Measurements from ENCODE around the gene LMO7. TPM values are rescaled to one million over a fixed set of nuclear protein-coding genes. Genes with fewer than 3 reads are reported as not detected.

Gene LMO7
- total and polyA plus RNA-seq, 2 of the 8 experiments (the other 6 are each of a cell fraction or from before 2014, with no cell fraction given), result 8.1 to 28.3 TPM

DNA sequence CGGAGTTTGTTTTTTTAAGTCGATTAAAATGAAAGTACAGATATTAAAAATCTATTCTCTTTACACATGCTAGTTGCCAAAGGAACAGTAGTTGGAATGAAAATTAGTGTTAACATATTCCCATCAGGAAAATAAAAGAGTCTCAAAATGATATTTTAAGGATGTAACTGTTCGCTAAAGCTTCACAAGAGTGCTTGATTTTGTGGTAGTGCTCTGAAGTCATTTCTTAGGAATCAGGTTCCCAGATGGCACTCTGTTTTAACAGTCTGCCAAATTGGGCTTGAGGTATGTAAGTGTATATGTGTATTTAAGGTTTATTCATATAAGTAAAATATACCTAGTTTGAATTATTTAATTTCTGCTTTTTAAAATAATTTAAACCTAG lies 128.8 kb downstream of the LMO7 start:
- no peak for DNase-seq (ENCODE audit: low read depth in 1 of 2, low spot score in 2 of 2)
- Histone ChIP-seq H3K23me2 (ENCODE audit: low read depth, low read length) (no peaks in the 10 kb centered on the region), H4K91ac (replicated peaks; ENCODE audit: insufficient read length, low read length) (no peak overlapping the region), H3K56ac (replicated peaks; ENCODE audit: insufficient read length, low read depth, low read length) (no peak overlapping the region), H2BK20ac (ENCODE audit: low read length) (no peak overlapping the region), H3K27ac (ENCODE audit: low read depth, low read length) (no peak overlapping the region), H4K20me1 (replicated peaks in 1 of 2; ENCODE audit: control insufficient read depth in 1 of 2, insufficient read depth in 2 of 2, low read length in 2 of 2) (no peaks in the 10 kb centered on the region), H3K9me3 (ENCODE audit: insufficient read depth in 2 of 2, low read depth in 1 of 2, low read length in 1 of 2) (no peaks in the 10 kb centered on the region), H3K4me2 (ENCODE audit: insufficient read depth in 1 of 2, low read depth in 2 of 2, low read length in 2 of 2) (no peak overlapping the region), H3K9ac (replicated peaks in 1 of 4; ENCODE audit: extremely low read depth in 1 of 4, low read depth in 3 of 4, low read length in 3 of 4) (no peak overlapping the region), H3K14ac (ENCODE audit: insufficient read length) (no peak overlapping the region), H3K36me3 (ENCODE audit: control insufficient read depth in 2 of 4, insufficient read depth in 4 of 4, low read length in 3 of 4) (no peaks in the 10 kb centered on the region), H3K4ac (replicated peaks; ENCODE audit: insufficient read length, low read depth, low read length) (no peak overlapping the region), H3K4me1 (replicated peaks in 1 of 4; ENCODE audit: control insufficient read depth in 3 of 4, insufficient read depth in 4 of 4, low read length in 3 of 4) (no peaks in the 10 kb centered on the region), H2AFZ (ENCODE audit: low read length) (no peak overlapping the region), H3K27me3 (replicated peaks in 1 of 4; ENCODE audit: control insufficient read depth in 3 of 4, extremely low read depth in 1 of 4, insufficient read depth in 3 of 4, low read length in 3 of 4) (no peaks in the 10 kb centered on the region), H3K4me3 (ENCODE audit: extremely low read depth in 1 of 4, insufficient read depth in 2 of 4, low read depth in 3 of 4, low read length in 4 of 4) (no peak overlapping the region), H2BK15ac (ENCODE audit: low read length) (no peak overlapping the region), H2AK5ac (ENCODE audit: low read depth, low read length) (no peak overlapping the region), H2BK12ac (ENCODE audit: low read depth, low read length) (no peak overlapping the region), H4K8ac (ENCODE audit: extremely low read depth, insufficient read depth, low read length) (no peak overlapping the region), H3K23ac (ENCODE audit: insufficient read length) (no peak overlapping the region), H3K18ac (ENCODE audit: extremely low read depth, low read length) (no peak overlapping the region), H2BK120ac (replicated peaks; ENCODE audit: low read depth, low read length) (no peak overlapping the region), H4K5ac (ENCODE audit: insufficient read length, low read depth, low read length) (no peak overlapping the region), H2BK5ac (ENCODE audit: low read depth, low read length) (no peak overlapping the region), H3K79me1 (ENCODE audit: low read depth, low read length) (no peaks in the 10 kb centered on the region), H3K79me2 (ENCODE audit: control insufficient read depth in 1 of 2, insufficient read depth in 2 of 2, low read length in 2 of 2) (no peaks in the 10 kb centered on the region)
- POLR2A ChIA-PET (ENCODE audit: partially characterized antibody), result no interaction called here
- FAIRE-seq, result no peak
- TF ChIP-seq YY1 (IDR thresholded peaks at IDR 0.05; ENCODE audit: low read depth, low read length) (no peak), SP1 (IDR thresholded peaks at IDR 0.05; ENCODE audit: low read depth, low read length) (no peak), HDAC6 (IDR thresholded peaks at IDR 0.05; ENCODE audit: low read depth, low read length) (no peak), CHD2 (IDR thresholded peaks at IDR 0.05; ENCODE audit: low read length) (no peak)
- CTCF ChIA-PET (ENCODE audit: partially characterized antibody), result interaction anchor here (0.6 kb wide), 1 partner anchor 51 kb away, joined by 3 read pairs; no protein-coding TSS in a partner anchor
- 94% methylated on average over 3 of the region's 3 CpGs; no CpG with 5 or more reads in 1 of the 2 experiments for WGBS, 2 experiments (ENCODE audit: extremely low coverage in 1 of 2, insufficient coverage in 1 of 2, insufficient read length in 1 of 2, insufficient replicate concordance in 2 of 2, low coverage in 1 of 2, low lambda C conversion rate in 2 of 2, missing lambda C conversion rate in 1 of 2)
